ENCODE measurements around the gene ANKRD66. TPM values are rescaled to one million over a fixed set of nuclear protein-coding genes. Genes with fewer than 3 reads are reported as not detected.
A peak's percentile ranks its signal among the peaks of the same experiment; 100 is the strongest.

The ANKRD66 gene
- polyA plus RNA-seq, 1 of the 3 experiments (the other 2 are of a cell fraction) = not detected

GRCh38 chr6:46734867-46735719 is 11.6 kb upstream of the ANKRD66 start, which contains the start of gene PLA2G7:
Gene PLA2G7, minus strand, starts transcription at chr6:46735375. Its CDS starts 12,484 bp downstream, at chr6:46722891.
- Histone ChIP-seq H3F3A (replicated peaks; ENCODE audit: insufficient read depth) (no peaks in the 10 kb centered on the region), H3K9me2 (no peaks in the 10 kb centered on the region), H3K9ac (no peak within 1 kb of the TSS), H3K9me3 (no peaks in the 10 kb centered on the region), H2AFZ (ENCODE audit: low read depth) (0 out of 2 replicates have a peak within 1 kb of the TSS, but pooled peaks have one; percentile 49), H3K79me2 (ENCODE audit: insufficient read depth) (no peaks in the 10 kb centered on the region), H3K27me3 (ENCODE audit: insufficient read depth) (peaks cover 31% of the 10 kb centered on the region; the same call in 1 of the 2 replicates), H3K36me3 (replicated peaks in 1 of 2; ENCODE audit: control insufficient read depth in 1 of 2, insufficient read depth in 2 of 2, low read length in 1 of 2) (no peaks in the 10 kb centered on the region), H3K4me2 (peak within 1 kb of the TSS; percentile 66), H4K20me1 (ENCODE audit: insufficient read depth) (no peaks in the 10 kb centered on the region), H3K4me1 (ENCODE audit: control insufficient read depth in 1 of 2, insufficient read depth in 2 of 2, low read depth in 1 of 2, low read length in 1 of 2) (no peaks in the 10 kb centered on the region), H3K4me3 (ENCODE audit: low read depth in 2 of 2, low read length in 1 of 2) (peak within 1 kb of the TSS in 1 of 2 experiments; percentile 23; a peak in 1 of 4 replicates), H3K27ac (ENCODE audit: low read depth in 2 of 2, low read length in 1 of 2) (no peak within 1 kb of the TSS)
- 2% methylated on average over 21 of the region's 73 CpGs for WGBS (ENCODE audit: low lambda C conversion rate)
- TF ChIP-seq ZBTB33 (IDR thresholded peaks at IDR 0.05; ENCODE audit: borderline replicate concordance, low read depth) (no peak), PBX3 (IDR thresholded peaks at IDR 0.05) (no peak), TCF12 (IDR thresholded peaks at IDR 0.05) (no peak), CHD2 (IDR thresholded peaks at IDR 0.05; ENCODE audit: low read length, partially characterized antibody) (no peak), RCOR1 (IDR thresholded peaks at IDR 0.05; ENCODE audit: low read length) (no peak), YY1 (IDR thresholded peaks at IDR 0.05; ENCODE audit: low read depth) (no peak), EZH2phosphoT487 (IDR thresholded peaks at IDR 0.05; ENCODE audit: borderline replicate concordance, low read depth) (no peak), POLR2AphosphoS5 (IDR thresholded peaks at IDR 0.05; ENCODE audit: low read depth, low read length) (no peak), GABPA (IDR thresholded peaks at IDR 0.05; ENCODE audit: low read depth) (no peak), NFIC (IDR thresholded peaks at IDR 0.05; ENCODE audit: borderline replicate concordance) (no peak), USF1 (IDR thresholded peaks at IDR 0.05; ENCODE audit: borderline replicate concordance, low read depth) (no peak), FOXM1 (IDR thresholded peaks at IDR 0.05; ENCODE audit: low read depth) (no peak), USF2 (IDR thresholded peaks at IDR 0.05; ENCODE audit: borderline replicate concordance, low read depth, low read length) (no peak), TEAD4 (IDR thresholded peaks at IDR 0.05; ENCODE audit: borderline replicate concordance, insufficient read depth) (no peak), MXI1 (IDR thresholded peaks at IDR 0.05; ENCODE audit: low read depth, low read length) (no peak)
- ChIA-PET POLR2A (no interaction called here), CTCF (no interaction called here)
- peak; percentile 35 for DNase-seq

Measured in SK-N-SH (cell line).